ENCODE results near the gene CDH13.

Gene CDH13

DNA sequence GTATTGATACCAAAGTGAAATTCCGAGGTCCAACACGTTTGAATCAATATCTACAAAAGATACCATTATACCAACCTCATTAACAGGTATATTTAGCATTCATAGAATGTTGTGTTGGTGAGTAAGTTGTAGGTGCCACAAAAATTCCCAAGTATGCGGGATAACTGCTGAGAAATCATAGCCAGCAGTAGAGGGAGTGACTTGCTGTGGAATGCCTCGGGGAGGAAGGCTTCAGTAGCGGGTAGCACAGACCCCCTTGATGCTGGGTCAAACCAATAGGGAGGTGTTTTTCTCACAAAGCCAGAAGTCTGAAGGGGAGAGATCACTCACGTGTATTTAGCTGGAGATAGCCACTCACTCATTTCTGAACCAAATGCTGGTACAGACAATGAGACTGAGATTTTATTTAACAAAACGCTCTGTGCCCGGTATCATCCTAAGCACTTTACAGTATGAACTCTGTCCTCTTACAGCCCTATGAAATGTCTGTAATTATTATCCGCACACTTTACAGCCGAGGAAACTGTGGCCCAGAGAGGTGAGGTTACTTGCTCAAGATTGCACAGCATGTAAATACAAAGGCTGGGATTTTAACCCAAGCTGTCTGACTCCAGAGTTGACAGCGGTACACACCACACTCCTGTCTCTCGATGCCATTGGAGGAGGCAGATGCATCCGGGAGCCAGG is 1204.1 kb downstream of the CDH13 start:
- POLR2A ChIA-PET, result interaction anchor here (0.6 kb wide), 1 partner anchor 22 kb away, joined by 3 read pairs; no protein-coding TSS in a partner anchor

GRCh38 chr16:83831456-83831987 is 1204.8 kb downstream of the CDH13 start:
- POLR2A ChIA-PET, result no interaction called here
- no peak for TF ChIP-seq CTCF (IDR thresholded peaks at IDR 0.05; ENCODE audit: control extremely low read depth, extremely low read depth, low read depth, missing control alignments)
- CTCF ChIA-PET, result no interaction called here
- DNase-seq (ENCODE audit: extremely low spot score), result no peak

More for the DNA sequence above, 1204.1 kb downstream of the CDH13 start:
- DNase-seq (ENCODE audit: extremely low spot score), result no peak
- CTCF ChIA-PET, result no interaction called here
- TF ChIP-seq CTCF (IDR thresholded peaks at IDR 0.05; ENCODE audit: control extremely low read depth, extremely low read depth, low read depth, missing control alignments), result no peak

GRCh38 chr16:83833921-83834320 is 1207.2 kb downstream of the CDH13 start:
- POLR2A ChIA-PET, result no interaction called here
- DNase-seq (ENCODE audit: extremely low spot score), result no peak
- CTCF ChIA-PET, result interaction anchor here (1.2 kb wide), 1 partner anchor 10 kb away, joined by 4 read pairs; no protein-coding TSS in a partner anchor
- TF ChIP-seq CTCF (IDR thresholded peaks at IDR 0.05; ENCODE audit: control extremely low read depth, extremely low read depth, low read depth, missing control alignments), result no peak

- DNase-seq (ENCODE audit: extremely low spot score), result no peak
- ChIA-PET CTCF (interaction anchor here (1.0 to 3.4 kb wide), 4 partner anchors 9 to 90 kb away, joined by 3 to 15 read pairs (median 4); no protein-coding TSS in a partner anchor), POLR2A (no interaction called here)
- no peak for TF ChIP-seq CTCF (IDR thresholded peaks at IDR 0.05; ENCODE audit: control extremely low read depth, extremely low read depth, low read depth, missing control alignments)
These were observed 1209.1 kb downstream of the CDH13 start for GRCh38 chr16:83835586-83836566.

DNA sequence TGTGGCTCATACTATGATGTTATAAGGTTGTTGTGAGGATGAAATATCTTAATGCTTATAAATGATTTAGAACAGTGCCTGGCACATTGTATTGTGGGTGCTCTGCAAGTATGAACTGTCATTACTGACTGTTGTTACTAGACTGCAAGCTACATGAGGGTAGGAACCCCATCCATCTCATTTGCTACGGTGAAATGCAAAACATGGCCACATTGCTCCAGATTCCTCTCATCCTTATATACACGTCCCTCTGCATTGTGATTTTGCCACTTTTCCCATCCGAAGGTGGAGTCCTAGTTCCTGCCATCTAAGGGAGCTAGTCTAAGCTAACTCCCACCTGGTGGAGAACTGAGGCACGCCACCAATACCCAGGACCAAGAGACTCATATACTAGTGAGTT is 1210.8 kb downstream of the CDH13 start:
- DNase-seq (ENCODE audit: extremely low spot score), result no peak
- POLR2A ChIA-PET, result no interaction called here
- no peak for TF ChIP-seq CTCF (IDR thresholded peaks at IDR 0.05; ENCODE audit: control extremely low read depth, extremely low read depth, low read depth, missing control alignments)
- CTCF ChIA-PET, result interaction anchor here (1.2 to 3.4 kb wide), 2 partner anchors 11 to 12 kb away, joined by 4 to 15 read pairs; no protein-coding TSS in a partner anchor

DNA sequence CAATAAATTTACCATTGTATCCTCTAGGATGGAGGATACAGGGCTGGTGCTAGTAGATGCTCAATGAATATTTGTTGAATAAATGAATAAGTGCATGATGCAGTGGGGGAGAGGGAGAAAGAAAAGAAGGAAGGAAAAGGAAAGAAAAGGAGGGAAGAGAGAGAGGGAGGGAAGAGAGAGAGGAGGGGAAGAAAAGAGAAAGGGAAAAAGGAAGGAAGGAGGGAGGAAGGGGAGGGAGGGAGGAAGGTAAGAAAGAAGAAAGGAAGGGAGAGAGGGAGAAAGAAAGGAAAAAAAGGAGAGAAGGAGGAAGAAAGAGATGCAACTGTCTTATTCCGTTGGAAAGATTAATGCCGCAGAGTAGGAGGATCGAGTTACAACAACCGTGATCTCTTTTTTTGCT is 1211.4 kb downstream of the CDH13 start:
- no peak for DNase-seq (ENCODE audit: extremely low spot score)
- TF ChIP-seq CTCF (IDR thresholded peaks at IDR 0.05; ENCODE audit: control extremely low read depth, extremely low read depth, low read depth, missing control alignments), result no peak
- CTCF ChIA-PET, result interaction anchor here (3.4 kb wide), 1 partner anchor 11 kb away, joined by 15 read pairs; no protein-coding TSS in a partner anchor
- POLR2A ChIA-PET, result no interaction called here

All from GM10248 (cell line).